Mesendoderm (in vitro differentiated cells): Measurements from ENCODE around the gene GREM2.

Experiments used
- DNase-seq: peaks from one replicate; pipeline ENCODE4 v3.0.0; 2013
- H2AK5ac ChIP-seq: 2 replicates; pipeline ENCODE4 v1.6.1; 2013; ENCODE audit warnings: low read length, inconsistent platforms
- H2BK120ac ChIP-seq: 2 replicates; pipeline ENCODE4 v1.6.1; 2013; ENCODE audit warnings: low read depth, mild to moderate bottlenecking, low read length, moderate library complexity, mixed read lengths
- H2BK15ac ChIP-seq: replicated peaks from 2 replicates; pipeline ENCODE4 v1.6.1; 2013; ENCODE audit warnings: low read depth, mild to moderate bottlenecking, moderate library complexity
- H2BK5ac ChIP-seq: 2 replicates; pipeline ENCODE4 v1.6.1; 2013; ENCODE audit warnings: low read length, inconsistent platforms
- H3K18ac ChIP-seq: 2 replicates; pipeline ENCODE4 v1.6.1; 2013; ENCODE audit warnings: mild to moderate bottlenecking, low read length, mixed read lengths
- H3K23ac ChIP-seq: one replicate; pipeline ENCODE4 v1.6.1; 2013; ENCODE audit warnings: low read length
- H3K27ac ChIP-seq: 2 replicates; pipeline ENCODE4 v1.5.1; 2013; ENCODE audit warnings: low read depth, mild to moderate bottlenecking, inconsistent platforms, low read length, moderate library complexity
- H3K27me3 ChIP-seq: 2 replicates; pipeline ENCODE4 v1.6.1; 2013; ENCODE audit warnings: low read length, control low read depth, mild to moderate bottlenecking, inconsistent platforms; ENCODE audit not compliant: insufficient read depth, poor library complexity
- H3K36me3 ChIP-seq: 2 replicates; pipeline ENCODE4 v1.6.1; 2013; ENCODE audit warnings: low read length, inconsistent platforms; ENCODE audit not compliant: control insufficient read depth, insufficient read depth
- H3K4ac ChIP-seq: one replicate; pipeline ENCODE4 v1.6.1; 2013; ENCODE audit warnings: low read depth, mild to moderate bottlenecking, low read length, moderate library complexity
- H3K4me1 ChIP-seq: 2 replicates; pipeline ENCODE4 v1.6.1; 2013; ENCODE audit warnings: low read depth, low read length, inconsistent platforms; ENCODE audit not compliant: control insufficient read depth
- H3K4me2 ChIP-seq: 2 replicates; pipeline ENCODE4 v1.6.1; 2013; ENCODE audit warnings: low read length
- H3K4me3 ChIP-seq: 2 replicates; pipeline ENCODE4 v1.5.1; 2013; ENCODE audit warnings: mild to moderate bottlenecking, low read length
- H3K56ac ChIP-seq: one replicate; pipeline ENCODE4 v1.6.1; 2013; ENCODE audit warnings: low read length
- H3K79me1 ChIP-seq: 2 replicates; pipeline ENCODE4 v1.6.1; 2013; ENCODE audit warnings: low read length, inconsistent platforms
- H3K79me2 ChIP-seq: 2 replicates; pipeline ENCODE4 v1.6.1; 2013; ENCODE audit warnings: mild to moderate bottlenecking, low read length; ENCODE audit not compliant: control insufficient read depth, insufficient read depth
- H3K9ac ChIP-seq: 2 replicates; pipeline ENCODE4 v1.6.1; 2013; ENCODE audit warnings: low read length, inconsistent platforms
- H4K5ac ChIP-seq: one replicate; pipeline ENCODE4 v1.6.1; 2013; ENCODE audit warnings: low read length
- H4K8ac ChIP-seq: one replicate; pipeline ENCODE4 v1.6.1; 2013; ENCODE audit warnings: low read depth, mild to moderate bottlenecking, control low read depth, low read length, moderate library complexity
- WGBS: extraction: QIAGEN DNeasy Blood & Tissue Kit; methylation state at CpG from one replicate; pipeline ENCODE4 v1.1.7; 2013; ENCODE audit warnings: low lambda C conversion rate, missing lambda C conversion rate; ENCODE audit not compliant: insufficient coverage; ENCODE audit errors: extremely low coverage; 5-methylcytosine and 5-hydroxymethylcytosine counted together

Gene GREM2

GRCh38 chr1:240608707-240609106 lies 3.2 kb downstream of the GREM2 start:
- H3K9ac ChIP-seq, result peak overlapping the region; percentile 11
- H3K23ac ChIP-seq, result no peak overlapping the region
- no peaks in the 10 kb centered on the region for H3K79me1 ChIP-seq
- H4K8ac ChIP-seq, result no peak overlapping the region
- peaks cover 3% of the 10 kb centered on the region for H3K4me1 ChIP-seq
- no peak overlapping the region for H3K4ac ChIP-seq
- no peak overlapping the region for H4K5ac ChIP-seq
- no peaks in the 10 kb centered on the region for H3K36me3 ChIP-seq
- H2BK120ac ChIP-seq, result no peak overlapping the region
- peak; percentile 66 for DNase-seq
- H2BK5ac ChIP-seq, result no peak overlapping the region
- H3K79me2 ChIP-seq, result no peaks in the 10 kb centered on the region
- no peak overlapping the region for H3K27ac ChIP-seq
- no peak overlapping the region for H2AK5ac ChIP-seq
- H3K18ac ChIP-seq, result no peak overlapping the region
- H3K4me3 ChIP-seq, result no peak overlapping the region
- H3K56ac ChIP-seq, result peak overlapping the region; percentile 65
- H3K4me2 ChIP-seq, result no peak overlapping the region
- no peaks in the 10 kb centered on the region for H3K27me3 ChIP-seq
- WGBS, result no CpG with 5 or more reads among the region's 2 CpGs
- H2BK15ac ChIP-seq, result no peak overlapping the region

- H3K36me3 ChIP-seq, result no peaks in the 10 kb centered on the region
- H3K4ac ChIP-seq, result no peak overlapping the region
- DNase-seq, result no peak
- H2BK5ac ChIP-seq, result no peak overlapping the region
- no CpG with 5 or more reads among the region's 2 CpGs for WGBS
- H3K79me1 ChIP-seq, result no peaks in the 10 kb centered on the region
- H3K18ac ChIP-seq, result no peak overlapping the region
- H3K4me1 ChIP-seq, result peaks cover 3% of the 10 kb centered on the region
- no peak overlapping the region for H4K8ac ChIP-seq
- no peak overlapping the region for H4K5ac ChIP-seq
- no peak overlapping the region for H3K56ac ChIP-seq
- no peak overlapping the region for H3K23ac ChIP-seq
- H3K4me3 ChIP-seq, result no peak overlapping the region
- H3K79me2 ChIP-seq, result no peaks in the 10 kb centered on the region
- no peaks in the 10 kb centered on the region for H3K27me3 ChIP-seq
- no peak overlapping the region for H2BK120ac ChIP-seq
- no peak overlapping the region for H3K27ac ChIP-seq
- no peak overlapping the region for H3K4me2 ChIP-seq
- no peak overlapping the region for H2BK15ac ChIP-seq
- H2AK5ac ChIP-seq, result no peak overlapping the region
- no peak overlapping the region for H3K9ac ChIP-seq
These were observed 4.9 kb downstream of the GREM2 start for GRCh38 chr1:240607006-240607405.

- Histone ChIP-seq H3K4me1 (no peaks in the 10 kb centered on the region), H3K4me2 (no peak overlapping the region), H2AK5ac (no peak overlapping the region), H3K4ac (no peak overlapping the region), H2BK15ac (no peak overlapping the region), H3K56ac (no peak overlapping the region), H3K9ac (no peak overlapping the region), H3K36me3 (no peaks in the 10 kb centered on the region), H4K5ac (no peak overlapping the region), H3K27me3 (no peaks in the 10 kb centered on the region), H4K8ac (no peak overlapping the region), H3K79me2 (no peaks in the 10 kb centered on the region), H2BK5ac (no peak overlapping the region), H3K18ac (no peak overlapping the region), H3K23ac (no peak overlapping the region), H3K27ac (no peak overlapping the region), H3K79me1 (no peaks in the 10 kb centered on the region), H2BK120ac (no peak overlapping the region), H3K4me3 (no peak overlapping the region)
- no CpG with 5 or more reads among the region's 2 CpGs for WGBS
- DNase-seq, result no peak
These were observed 9.8 kb downstream of the GREM2 start for GRCh38 chr1:240602189-240602588.

- H3K4me1 ChIP-seq, result no peaks in the 10 kb centered on the region
- no peaks in the 10 kb centered on the region for H3K27me3 ChIP-seq
- no peak overlapping the region for H2AK5ac ChIP-seq
- no peaks in the 10 kb centered on the region for H3K36me3 ChIP-seq
- no peak overlapping the region for H4K5ac ChIP-seq
- H3K4ac ChIP-seq, result no peak overlapping the region
- H3K27ac ChIP-seq, result no peak overlapping the region
- H3K56ac ChIP-seq, result no peak overlapping the region
- H4K8ac ChIP-seq, result no peak overlapping the region
- no peak overlapping the region for H3K4me2 ChIP-seq
- H2BK120ac ChIP-seq, result no peak overlapping the region
- H3K23ac ChIP-seq, result no peak overlapping the region
- no peak overlapping the region for H2BK15ac ChIP-seq
- H3K9ac ChIP-seq, result no peak overlapping the region
- no peaks in the 10 kb centered on the region for H3K79me1 ChIP-seq
- H3K4me3 ChIP-seq, result no peak overlapping the region
- no peaks in the 10 kb centered on the region for H3K79me2 ChIP-seq
- WGBS, result no CpG with 5 or more reads among the region's 6 CpGs
- no peak overlapping the region for H2BK5ac ChIP-seq
- no peak overlapping the region for H3K18ac ChIP-seq
- no peak for DNase-seq
These were observed 12.1 kb downstream of the GREM2 start for GRCh38 chr1:240599830-240600229.

GRCh38 chr1:240599299-240599698 lies 12.7 kb downstream of the GREM2 start:
- Histone ChIP-seq H3K79me1 (no peaks in the 10 kb centered on the region), H3K36me3 (no peaks in the 10 kb centered on the region), H3K27me3 (no peaks in the 10 kb centered on the region), H2AK5ac (no peak overlapping the region), H3K56ac (no peak overlapping the region), H3K23ac (no peak overlapping the region), H3K79me2 (no peaks in the 10 kb centered on the region), H3K4me3 (no peak overlapping the region), H3K18ac (no peak overlapping the region), H3K9ac (no peak overlapping the region), H4K5ac (no peak overlapping the region), H2BK120ac (no peak overlapping the region), H4K8ac (no peak overlapping the region), H2BK5ac (no peak overlapping the region), H3K4ac (no peak overlapping the region), H3K4me2 (no peak overlapping the region), H2BK15ac (no peak overlapping the region), H3K27ac (no peak overlapping the region), H3K4me1 (no peaks in the 10 kb centered on the region)
- WGBS, result no CpG with 5 or more reads among the region's 3 CpGs
- no peak for DNase-seq

- DNase-seq, result no peak
- H3K79me2 ChIP-seq, result no peaks in the 10 kb centered on the region
- no peak overlapping the region for H3K18ac ChIP-seq
- H3K4me2 ChIP-seq, result no peak overlapping the region
- H3K4me3 ChIP-seq, result no peak overlapping the region
- no peak overlapping the region for H3K9ac ChIP-seq
- H3K27ac ChIP-seq, result no peak overlapping the region
- no peak overlapping the region for H3K23ac ChIP-seq
- no peak overlapping the region for H3K4ac ChIP-seq
- H3K79me1 ChIP-seq, result no peaks in the 10 kb centered on the region
- no peaks in the 10 kb centered on the region for H3K4me1 ChIP-seq
- H2BK5ac ChIP-seq, result no peak overlapping the region
- no peak overlapping the region for H4K8ac ChIP-seq
- H3K36me3 ChIP-seq, result no peaks in the 10 kb centered on the region
- no peak overlapping the region for H4K5ac ChIP-seq
- no peaks in the 10 kb centered on the region for H3K27me3 ChIP-seq
- H2AK5ac ChIP-seq, result no peak overlapping the region
- H3K56ac ChIP-seq, result no peak overlapping the region
- no peak overlapping the region for H2BK15ac ChIP-seq
- WGBS, result no CpG with 5 or more reads among the region's 3 CpGs
- no peak overlapping the region for H2BK120ac ChIP-seq
These were observed 13.5 kb downstream of the GREM2 start for GRCh38 chr1:240598216-240599001.
